ENCODE measurements around the gene PDCL2. TPM values are rescaled to one million over a fixed set of nuclear protein-coding genes. Genes with fewer than 3 reads are reported as not detected.

PDCL2 gene
- total RNA-seq, 2 donors from 2014 or later: not detected

DNA sequence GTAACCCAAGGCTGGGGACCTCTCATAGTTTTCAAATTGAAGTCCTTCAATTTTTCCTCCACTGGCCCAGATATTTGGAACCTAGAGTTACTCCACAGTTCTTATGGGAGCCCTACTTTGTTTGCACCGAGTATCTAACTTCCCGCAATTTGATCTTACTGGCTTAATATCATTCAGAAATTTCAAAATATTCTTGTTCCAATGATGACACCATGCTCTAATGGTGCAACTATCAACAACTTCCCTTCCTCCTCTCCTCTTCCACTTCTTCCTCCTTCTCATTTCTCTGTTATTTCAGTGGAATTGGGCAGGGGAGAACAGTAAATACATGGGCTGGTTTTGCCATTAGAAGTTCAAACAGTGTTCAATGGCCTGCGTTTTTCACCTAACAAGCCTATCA is 20.2 kb downstream of the PDCL2 start:
- no peak for DNase-seq (ENCODE audit: low spot score)

DNA sequence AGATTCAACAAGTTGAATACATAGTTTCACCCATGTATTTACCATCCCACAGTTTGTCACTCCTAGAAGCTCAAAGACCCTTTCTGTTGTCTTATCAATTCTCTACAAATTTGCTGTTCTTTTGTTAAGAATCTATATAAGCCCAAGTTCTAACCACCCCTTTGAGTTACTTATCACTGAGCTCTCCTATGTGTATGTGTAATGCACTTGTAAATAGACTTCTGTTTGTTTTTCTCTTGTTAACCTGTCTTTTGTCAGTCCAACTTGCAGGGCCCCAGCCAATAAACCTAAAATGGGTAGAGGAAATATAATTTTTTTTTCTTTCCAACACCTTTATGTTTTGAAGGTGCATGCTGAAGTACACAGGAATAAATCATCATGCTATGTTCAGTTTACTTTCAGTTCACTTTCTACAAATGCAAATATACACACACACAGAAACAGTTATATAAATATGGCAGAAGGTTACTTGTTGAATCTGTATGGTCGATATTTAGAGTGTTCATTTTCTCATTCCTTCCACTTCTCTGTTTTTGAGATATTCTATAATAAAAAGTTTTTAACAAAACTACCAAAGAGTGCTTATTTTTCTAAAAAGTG is 23.0 kb downstream of the PDCL2 start:
- Histone ChIP-seq H3K9me3 (no peaks in the 10 kb centered on the region), H3K27me3 (replicated peaks; ENCODE audit: insufficient read depth) (no peaks in the 10 kb centered on the region), H3K4me1 (ENCODE audit: control insufficient read depth in 1 of 2, low read depth in 2 of 2) (no peaks in the 10 kb centered on the region), H3K4me3 (no peak overlapping the region), H3K27ac (no peak overlapping the region), H3K36me3 (no peaks in the 10 kb centered on the region)
- no peak for ATAC-seq (ENCODE audit: insufficient number of reproducible peaks, low FRiP score, low read depth)
- DNase-seq (ENCODE audit: low spot score): no peak
- TF ChIP-seq, protein P1, sequence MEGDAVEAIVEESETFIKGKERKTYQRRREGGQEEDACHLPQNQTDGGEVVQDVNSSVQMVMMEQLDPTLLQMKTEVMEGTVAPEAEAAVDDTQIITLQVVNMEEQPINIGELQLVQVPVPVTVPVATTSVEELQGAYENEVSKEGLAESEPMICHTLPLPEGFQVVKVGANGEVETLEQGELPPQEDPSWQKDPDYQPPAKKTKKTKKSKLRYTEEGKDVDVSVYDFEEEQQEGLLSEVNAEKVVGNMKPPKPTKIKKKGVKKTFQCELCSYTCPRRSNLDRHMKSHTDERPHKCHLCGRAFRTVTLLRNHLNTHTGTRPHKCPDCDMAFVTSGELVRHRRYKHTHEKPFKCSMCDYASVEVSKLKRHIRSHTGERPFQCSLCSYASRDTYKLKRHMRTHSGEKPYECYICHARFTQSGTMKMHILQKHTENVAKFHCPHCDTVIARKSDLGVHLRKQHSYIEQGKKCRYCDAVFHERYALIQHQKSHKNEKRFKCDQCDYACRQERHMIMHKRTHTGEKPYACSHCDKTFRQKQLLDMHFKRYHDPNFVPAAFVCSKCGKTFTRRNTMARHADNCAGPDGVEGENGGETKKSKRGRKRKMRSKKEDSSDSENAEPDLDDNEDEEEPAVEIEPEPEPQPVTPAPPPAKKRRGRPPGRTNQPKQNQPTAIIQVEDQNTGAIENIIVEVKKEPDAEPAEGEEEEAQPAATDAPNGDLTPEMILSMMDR (IDR thresholded peaks at IDR 0.05): no peak

More for the DNA sequence above, 20.2 kb downstream of the PDCL2 start:
- H3K9me3 ChIP-seq: peaks cover 10% of the 10 kb centered on the region
- H3K27me3 ChIP-seq (replicated peaks; ENCODE audit: insufficient read depth): no peaks in the 10 kb centered on the region
- no peak overlapping the region for H3K27ac ChIP-seq
- TF ChIP-seq, protein P1 (IDR thresholded peaks at IDR 0.05): no peak
- no peak overlapping the region for H3K4me3 ChIP-seq
- ATAC-seq (ENCODE audit: insufficient number of reproducible peaks, low FRiP score, low read depth): no peak
- H3K36me3 ChIP-seq: no peaks in the 10 kb centered on the region
- no peaks in the 10 kb centered on the region for H3K4me1 ChIP-seq (ENCODE audit: control insufficient read depth in 1 of 2, low read depth in 2 of 2)

DNA sequence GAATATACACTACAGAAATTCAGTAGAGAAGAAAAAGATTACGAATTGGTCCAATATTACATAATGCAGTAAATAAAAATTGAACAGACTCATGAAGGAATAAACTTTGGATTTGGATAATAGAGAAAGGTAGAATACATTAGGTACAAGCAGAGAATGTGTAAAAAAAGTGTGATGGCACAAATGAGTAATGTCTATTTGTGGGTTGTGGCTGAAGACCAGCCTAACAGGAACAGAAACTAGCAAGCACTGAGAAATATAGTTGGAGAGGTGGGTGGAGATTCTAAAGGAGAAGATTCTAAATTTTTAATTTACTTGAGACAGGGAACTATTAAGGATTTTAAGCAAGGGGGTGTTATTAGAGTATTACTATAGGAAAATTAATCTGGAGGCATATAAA is 30.2 kb downstream of the PDCL2 start:
- H3K4me1 ChIP-seq (ENCODE audit: control insufficient read depth in 1 of 2, low read depth in 2 of 2): no peaks in the 10 kb centered on the region
- DNase-seq (ENCODE audit: low spot score) (no peak), ATAC-seq (ENCODE audit: insufficient number of reproducible peaks, low FRiP score, low read depth) (no peak)
- no peak overlapping the region for H3K4me3 ChIP-seq
- no peaks in the 10 kb centered on the region for H3K27me3 ChIP-seq (replicated peaks; ENCODE audit: insufficient read depth)
- H3K27ac ChIP-seq: no peak overlapping the region
- TF ChIP-seq, protein P1 (IDR thresholded peaks at IDR 0.05): no peak
- H3K36me3 ChIP-seq: no peaks in the 10 kb centered on the region
- H3K9me3 ChIP-seq: no peaks in the 10 kb centered on the region

DNA sequence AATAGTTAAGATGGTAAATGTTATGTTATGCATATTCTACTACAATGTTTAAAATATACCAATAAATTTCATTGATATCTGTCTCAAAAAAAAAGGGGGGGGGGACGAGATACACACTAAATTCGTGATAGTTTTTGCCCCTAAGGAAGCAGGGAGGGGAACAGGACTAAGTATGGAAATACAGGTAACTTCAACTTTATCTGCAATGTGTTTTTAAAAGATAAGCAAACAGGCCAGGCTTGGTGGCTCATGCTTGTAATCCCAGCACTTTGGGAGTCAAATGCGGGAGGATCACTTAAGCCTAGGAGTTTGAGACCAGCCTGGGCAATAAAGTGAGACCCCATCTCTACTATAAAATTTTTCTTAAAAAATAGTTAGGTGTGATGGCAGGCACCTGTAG is 31.9 kb downstream of the PDCL2 start:
- DNase-seq (ENCODE audit: low spot score) (no peak), ATAC-seq (ENCODE audit: insufficient number of reproducible peaks, low FRiP score, low read depth) (no peak)
- Histone ChIP-seq H3K27ac (no peak overlapping the region), H3K9me3 (no peaks in the 10 kb centered on the region), H3K27me3 (replicated peaks; ENCODE audit: insufficient read depth) (no peaks in the 10 kb centered on the region), H3K4me1 (ENCODE audit: control insufficient read depth in 1 of 2, low read depth in 2 of 2) (no peaks in the 10 kb centered on the region), H3K4me3 (no peak overlapping the region), H3K36me3 (no peaks in the 10 kb centered on the region)
- TF ChIP-seq, protein P1 (IDR thresholded peaks at IDR 0.05): no peak

DNA sequence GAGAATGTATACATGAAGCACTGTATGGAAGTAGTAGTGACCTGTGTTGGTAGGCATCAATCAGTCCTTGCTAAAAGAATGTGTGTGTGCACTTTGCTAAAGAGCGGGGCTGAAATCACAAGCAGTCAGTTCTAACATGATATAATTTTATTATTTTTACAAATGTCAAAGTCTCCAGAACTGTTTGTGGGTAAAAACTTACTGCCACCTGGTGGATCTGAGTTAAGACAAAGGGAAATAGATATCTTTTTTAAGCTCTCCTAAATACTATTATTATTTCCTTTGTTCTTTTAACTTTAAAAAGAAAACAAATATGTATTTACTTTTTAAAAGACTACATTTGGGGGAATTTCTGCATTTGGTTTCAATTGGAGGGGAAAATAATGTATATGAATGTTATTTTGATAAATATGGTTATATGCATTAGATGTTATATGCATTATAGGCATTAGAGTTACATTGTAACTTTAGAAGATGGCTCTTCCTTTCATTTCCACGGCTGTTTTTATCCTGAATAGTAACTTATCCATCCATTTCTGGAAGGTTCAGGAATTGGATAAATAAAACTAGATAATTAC is 37.5 kb downstream of the PDCL2 start:
- Histone ChIP-seq H3K27me3 (replicated peaks; ENCODE audit: insufficient read depth) (no peaks in the 10 kb centered on the region), H3K27ac (no peak overlapping the region), H3K36me3 (no peaks in the 10 kb centered on the region), H3K4me3 (no peak overlapping the region), H3K9me3 (no peaks in the 10 kb centered on the region), H3K4me1 (ENCODE audit: control insufficient read depth in 1 of 2, low read depth in 2 of 2) (no peaks in the 10 kb centered on the region)
- TF ChIP-seq, protein P1 (IDR thresholded peaks at IDR 0.05): peak; percentile 47
- ATAC-seq (ENCODE audit: insufficient number of reproducible peaks, low FRiP score, low read depth): no peak
- no peak for DNase-seq (ENCODE audit: low spot score)
